Left hindlimb (tissue), 1 donor: ENCODE data around the gene MAP3K10.
"Not testable (repeated sequence)": the region's sequence is repeated elsewhere in the genome, so short reads cannot be mapped to it uniquely, and the experiment has no call there.

ENCODE experiments used
- DNase-seq: peaks from one replicate; pipeline ENCODE4 v3.0.0-alpha.2; 2018

MAP3K10 gene

DNA sequence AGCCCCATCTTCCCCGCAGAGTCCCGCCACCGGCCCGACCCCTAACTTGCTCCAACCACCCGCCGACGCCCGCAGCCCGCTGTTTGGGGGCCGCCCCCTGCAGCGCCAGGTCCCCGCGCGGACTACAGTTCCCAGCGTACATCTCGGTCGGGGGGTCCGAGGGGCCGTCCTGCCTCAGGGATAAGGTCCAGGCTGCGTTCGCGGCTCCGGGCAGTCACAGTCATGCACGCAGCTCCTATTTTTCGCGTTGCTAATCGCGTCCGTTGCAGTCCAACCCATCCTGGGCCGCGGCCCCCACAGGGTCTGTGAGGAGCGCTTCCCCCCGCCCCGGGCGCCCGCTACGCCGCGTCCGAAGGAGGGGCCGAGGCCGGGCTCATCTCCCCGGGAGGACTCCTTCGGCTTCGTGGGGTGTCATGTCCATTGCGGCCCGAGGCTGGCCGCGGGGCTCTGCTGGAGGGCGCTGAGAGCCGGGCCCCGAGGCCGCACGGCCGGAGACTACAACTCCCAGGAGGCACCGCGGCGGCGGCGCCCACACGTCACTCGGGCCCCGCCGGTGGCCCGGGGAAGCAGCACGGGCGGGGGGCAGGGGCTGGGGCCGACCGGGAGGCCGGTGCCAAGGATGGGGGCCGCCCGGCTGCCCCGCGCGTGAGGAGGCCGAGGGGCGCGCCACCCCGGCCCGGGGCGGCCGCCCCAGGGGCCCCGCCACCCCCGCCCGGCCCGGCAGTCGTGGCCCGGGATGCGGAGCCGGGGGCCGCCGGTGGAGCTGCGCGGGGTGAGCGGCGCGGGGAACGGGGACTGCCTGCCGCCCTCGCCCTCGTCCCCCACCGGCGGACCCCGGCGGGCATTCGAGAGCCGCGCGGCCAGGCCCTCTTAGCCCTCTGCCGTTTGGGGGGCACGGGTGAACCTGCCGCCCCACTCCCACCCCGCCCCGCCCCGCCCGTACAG is at the start of gene MAP3K10:
MAP3K10 (plus strand) TSS at position 536 of the 945 bp plus-strand sequence. CDS start 606 bp downstream, outside the sequence.
- peak; percentile 83 for DNase-seq

DNA sequence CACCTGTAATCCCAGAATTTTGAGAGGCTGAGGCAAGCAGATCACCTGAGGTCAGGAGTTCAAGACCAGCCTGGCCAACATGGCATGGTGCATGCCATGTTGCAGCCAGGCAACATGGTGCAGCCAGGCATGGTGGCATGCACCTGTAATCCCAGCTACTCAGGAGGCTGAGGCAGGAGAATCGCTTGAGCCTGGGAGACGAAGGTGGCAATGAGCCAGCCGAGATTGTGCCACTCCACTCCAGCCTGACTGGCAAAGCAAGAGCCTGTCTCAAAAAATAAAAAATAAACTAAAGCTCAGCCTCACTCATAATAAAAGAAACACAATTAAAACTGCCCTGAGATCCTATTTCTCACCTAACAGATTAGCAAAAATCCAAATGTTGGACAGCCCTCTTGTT is 49.7 kb upstream of the MAP3K10 start:
- no peak for DNase-seq

GRCh38 chr19:40143612-40144011 is 47.6 kb upstream of the MAP3K10 start:
- peak; percentile 49 for DNase-seq

DNA sequence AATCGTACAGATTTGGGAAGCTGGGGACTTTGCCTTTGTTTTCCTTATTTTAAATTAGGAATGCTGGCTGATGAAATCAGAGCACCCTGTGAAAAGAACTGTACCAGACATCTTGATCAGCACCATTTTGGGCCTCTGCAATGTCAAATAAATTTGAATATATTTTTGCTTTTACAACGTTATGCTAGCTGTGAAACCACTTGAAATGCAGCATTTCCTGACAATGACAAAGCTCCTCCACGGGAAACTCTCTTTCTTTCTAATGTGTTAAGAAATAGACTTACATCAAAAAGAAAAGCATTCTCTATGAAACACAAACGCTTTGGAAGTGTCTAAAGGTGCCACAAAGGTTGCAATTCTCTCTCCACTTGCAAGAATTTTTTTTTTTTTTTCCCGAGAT is 47.1 kb upstream of the MAP3K10 start:
- DNase-seq, result no peak

GRCh38 chr19:40144947-40145748 is 46.1 kb upstream of the MAP3K10 start:
- DNase-seq, result no peak

- DNase-seq, result not testable (repeated sequence)
Measured at GRCh38 chr19:40145749-40146029, 45.5 kb upstream of the MAP3K10 start.

- no peak for DNase-seq
Measured at GRCh38 chr19:40147338-40147692, 43.9 kb upstream of the MAP3K10 start.

- peak; percentile 34 for DNase-seq
Measured at GRCh38 chr19:40147693-40148347, 43.4 kb upstream of the MAP3K10 start.

GRCh38 chr19:40149501-40149900 is 41.7 kb upstream of the MAP3K10 start:
- no peak for DNase-seq

DNA sequence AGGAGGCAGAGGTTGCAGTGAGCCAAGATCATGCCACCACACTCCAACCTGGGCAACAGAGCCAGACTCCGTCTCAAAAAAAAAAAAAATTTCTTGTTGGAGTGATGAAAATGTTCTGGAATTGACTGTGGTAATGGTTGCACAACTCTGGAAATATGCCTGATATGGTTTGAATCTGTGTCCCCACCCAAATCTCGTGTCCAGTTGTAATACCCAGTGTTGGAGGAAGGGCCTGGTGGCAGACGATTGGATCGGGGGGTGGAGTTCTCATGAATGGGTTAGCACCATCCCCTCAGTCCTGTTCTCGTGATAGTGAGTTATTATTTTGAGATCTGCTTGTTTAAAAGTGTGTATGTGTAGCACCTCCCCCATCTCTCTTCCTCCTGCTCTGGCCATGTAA is 41.1 kb upstream of the MAP3K10 start:
- DNase-seq, result no peak

GRCh38 chr19:40154121-40154680 is 37.0 kb upstream of the MAP3K10 start:
- DNase-seq, result no peak

DNA sequence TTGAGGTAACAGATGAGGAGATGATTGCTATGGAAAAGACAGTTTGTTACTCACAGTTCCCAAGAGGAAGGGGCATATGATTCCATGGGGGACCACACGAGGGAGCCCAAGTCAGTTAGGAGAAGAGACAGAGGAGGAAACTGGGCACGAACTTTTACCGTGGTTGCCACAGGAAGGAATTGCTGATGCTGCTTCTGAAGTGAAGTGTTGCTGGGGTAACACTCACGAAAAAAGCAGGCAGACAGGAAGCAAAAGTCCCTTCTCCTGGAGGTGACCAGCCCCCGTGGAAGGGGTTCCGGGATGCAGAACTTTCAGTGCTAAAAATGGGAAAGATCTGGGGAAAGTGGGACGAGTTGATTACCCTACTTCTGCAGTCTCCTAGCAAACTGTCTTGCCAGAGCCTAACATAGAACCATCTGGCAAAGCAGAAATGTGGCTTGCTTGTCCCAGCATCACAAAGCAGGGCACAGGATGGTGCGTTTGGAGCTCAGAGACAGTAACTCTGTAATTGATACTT is 35.4 kb upstream of the MAP3K10 start:
- no peak for DNase-seq

DNA sequence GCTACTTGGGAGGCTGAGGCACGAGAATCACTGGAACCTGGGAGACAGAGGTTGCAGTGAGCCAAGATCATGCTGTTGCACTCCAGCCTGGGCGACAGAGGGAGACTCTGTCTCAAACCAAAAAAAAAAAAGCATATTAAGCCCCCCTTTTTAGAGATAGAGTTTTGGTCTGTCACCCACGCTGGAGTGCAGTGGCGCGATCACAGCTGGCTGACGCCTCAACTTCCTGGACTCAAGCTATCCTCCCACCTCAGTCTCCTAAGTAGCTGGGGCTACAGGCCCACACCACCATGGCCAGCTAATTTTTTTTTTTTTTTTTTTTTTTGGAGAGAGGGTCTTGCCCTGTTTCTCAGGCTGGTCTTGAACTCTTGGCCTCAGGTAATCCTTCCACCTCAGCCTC is 34.2 kb upstream of the MAP3K10 start:
- no peak for DNase-seq

GRCh38 chr19:40159744-40160143 is 31.5 kb upstream of the MAP3K10 start:
- no peak for DNase-seq

- DNase-seq, result no peak
Measured at GRCh38 chr19:40162104-40162503, 29.1 kb upstream of the MAP3K10 start.

- DNase-seq, result no peak
Measured at GRCh38 chr19:40163541-40164129, 27.6 kb upstream of the MAP3K10 start.

GRCh38 chr19:40165362-40165937 is 25.8 kb upstream of the MAP3K10 start:
- DNase-seq, result no peak

DNA sequence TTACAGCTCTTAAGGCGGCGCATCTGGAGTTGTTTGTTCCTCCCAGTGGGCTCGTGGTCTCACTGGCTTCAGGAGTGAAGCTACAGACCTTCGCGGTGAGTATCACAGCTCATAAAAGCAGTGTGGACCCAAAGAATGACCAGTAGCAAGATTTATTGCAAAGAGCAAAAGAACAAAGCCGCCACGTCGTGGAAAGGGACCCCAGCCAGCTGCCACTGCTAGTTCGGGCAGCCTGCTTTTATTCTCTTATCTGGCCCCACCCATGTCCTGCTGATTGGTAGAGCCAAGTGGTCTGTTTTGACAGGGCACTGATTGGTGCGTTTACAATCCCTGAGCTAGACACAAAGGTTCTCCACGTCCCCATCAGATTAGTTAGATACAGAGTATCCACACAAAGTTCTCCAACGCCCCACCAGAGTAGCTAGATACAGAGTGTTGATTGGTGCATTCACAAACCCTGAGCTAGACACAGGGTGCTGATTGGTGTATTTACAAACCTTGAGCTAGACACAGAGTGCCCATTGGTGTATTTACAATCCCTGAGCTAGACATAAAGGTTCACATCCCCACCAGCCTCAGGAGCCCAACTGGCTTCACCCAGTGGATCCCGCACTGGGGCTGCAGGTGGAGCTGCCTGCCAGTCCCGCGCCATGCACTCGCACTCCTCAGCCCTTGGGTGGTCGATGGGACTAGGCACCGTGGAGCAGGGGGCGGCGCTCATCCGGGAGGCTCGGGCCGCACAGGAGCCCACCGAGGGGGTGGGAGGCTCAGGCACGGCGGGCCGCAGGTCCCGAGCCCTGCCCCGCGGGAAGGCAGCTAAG is 21.5 kb upstream of the MAP3K10 start:
- not testable (repeated sequence) for DNase-seq

GRCh38 chr19:40170303-40170989 is 20.8 kb upstream of the MAP3K10 start:
- DNase-seq, result not testable (repeated sequence)

GRCh38 chr19:40171293-40171692 is 19.9 kb upstream of the MAP3K10 start:
- not testable (repeated sequence) for DNase-seq

GRCh38 chr19:40174092-40174491 is 17.1 kb upstream of the MAP3K10 start:
- no peak for DNase-seq
